K562 (cell line): ENCODE data around the gene TACC3. TPM values are rescaled to one million over a fixed set of nuclear protein-coding genes. Genes with fewer than 3 reads are reported as not detected.

Experiments used
- ATAC-seq: fragments of 200-7000 bp; cut with Tn5 transposase; 3 replicates; pipeline ENCODE4 v1.9.1; 2020; ENCODE audit warnings: moderate library complexity
- BruUV-seq: library from RNA; stranded (reverse); fragments of 400-500 nt; replicated peaks from 2 replicates; lab custom pipeline; 2021; lab: Mats Ljungman, UMichigan
- CTCF ChIA-PET: fragments of 300-600 bp; formaldehyde crosslinking; extraction: SDS; loops from one replicate; lab custom pipeline; 2021; ENCODE audit warnings: low intra/inter-chr PET ratio; lab: Yijun Ruan, JAX
- POLR2A ChIA-PET: fragments of 300-600, 350-650 bp; sonication (Branson Sonifier 250); formaldehyde crosslinking; extraction: SDS; loops from one replicate; lab custom pipeline; 2021; ENCODE audit warnings: antibody characterized with exemption, inconsistent platforms; lab: Yijun Ruan, JAX
- DNase-seq, 4 experiments: peaks; one replicate each; pipeline versions ENCODE4 v3.0.0 to v3.0.0-alpha.2; 2011 to 2018; ENCODE audit warnings: low spot score in 3 of 4, mixed read lengths in 3 of 4; ENCODE audit errors: extremely low read depth in 1 of 4
- FAIRE-seq: peaks from 2 replicates; lab custom pipeline; 2011; peaks lifted over from hg19 to GRCh38; lab: Jason Lieb, UNC
- H2AFZ ChIP-seq: 2 replicates; pipeline ENCODE4 v1.6.0; 2011; ENCODE audit warnings: low read depth, low read length, control low read depth, inconsistent platforms
- H3K27ac ChIP-seq: fragments of 200-600 bp; 3 replicates; pipeline ENCODE4 v1.8.0; 2011; ENCODE audit warnings: low read depth, mild to moderate bottlenecking, control low read depth, inconsistent platforms, low read length, moderate library complexity, mixed read lengths; ENCODE audit errors: extremely low read depth
- H3K27me3 ChIP-seq, 2 experiments: fragments of 300-600 bp in 1 of 2; 2 replicates in 1 of 2; 3 replicates in 1 of 2; pipeline versions ENCODE4 v1.6.0 to v1.8.0; 2011; ENCODE audit warnings: inconsistent platforms in 2 of 2, low read length in 2 of 2, mild to moderate bottlenecking in 1 of 2, mixed read lengths in 1 of 2, moderate library complexity in 1 of 2; ENCODE audit not compliant: control insufficient read depth in 2 of 2, insufficient read depth in 2 of 2
- H3K36me3 ChIP-seq: fragments of 300-600 bp; 3 replicates; pipeline ENCODE4 v1.8.0; 2011; ENCODE audit warnings: mild to moderate bottlenecking, low read length, inconsistent platforms; ENCODE audit not compliant: control insufficient read depth, insufficient read depth
- H3K4me1 ChIP-seq, 2 experiments: fragments of 200-600 bp in 1 of 2; replicated peaks in 1 of 2; 2 replicates in 1 of 2; 3 replicates in 1 of 2; pipeline versions ENCODE4 v1.5.1 to v1.8.0; 2011; ENCODE audit warnings: inconsistent platforms in 2 of 2, low read length in 2 of 2, mild to moderate bottlenecking in 1 of 2, mixed read lengths in 1 of 2, moderate library complexity in 1 of 2; ENCODE audit not compliant: control insufficient read depth in 2 of 2, insufficient read depth in 2 of 2
- H3K4me2 ChIP-seq: 2 replicates; pipeline ENCODE4 v1.6.1; 2011; ENCODE audit warnings: low read length, control low read depth, inconsistent platforms, mixed read lengths; ENCODE audit not compliant: insufficient read depth
- H3K4me3 ChIP-seq: fragments of 200-600 bp; sonication (generic), shearing (Covaris generic); 2 replicates; pipeline ENCODE4 v1.5.1; 2016; ENCODE audit warnings: control low read depth, inconsistent platforms
- H3K79me2 ChIP-seq: fragments of 200-600 bp; 3 replicates; pipeline ENCODE4 v1.8.0; 2011; ENCODE audit warnings: low read length, inconsistent platforms; ENCODE audit not compliant: control insufficient read depth, insufficient read depth
- H3K9ac ChIP-seq, 2 experiments: 2 replicates each; pipeline versions ENCODE4 v1.6.0 to v1.6.1; 2011; ENCODE audit warnings: low read depth in 2 of 2, low read length in 2 of 2, control low read depth in 1 of 2, inconsistent platforms in 1 of 2, mild to moderate bottlenecking in 1 of 2, mixed read lengths in 1 of 2; ENCODE audit not compliant: insufficient read depth in 1 of 2
- H3K9me1 ChIP-seq: one replicate; pipeline ENCODE4 v1.6.0; 2011; ENCODE audit warnings: inconsistent platforms, mild to moderate bottlenecking, low read length, moderate library complexity; ENCODE audit not compliant: control insufficient read depth, insufficient read depth
- H3K9me3 ChIP-seq: replicated peaks from 2 replicates; pipeline ENCODE4 v1.5.1; 2011; ENCODE audit warnings: low read depth, low read length, inconsistent platforms; ENCODE audit not compliant: control insufficient read depth, insufficient read depth
- H4K20me1 ChIP-seq: replicated peaks from 2 replicates; pipeline ENCODE4 v1.6.1; 2011; ENCODE audit warnings: low read length, inconsistent platforms, mixed read lengths; ENCODE audit not compliant: control insufficient read depth, insufficient read depth
- CCNT2 ChIP-seq: IDR thresholded peaks from 2 replicates; pipeline ENCODE4 v1.6.1; 2011; ENCODE audit warnings: borderline replicate concordance, low read depth, mild to moderate bottlenecking, moderate library complexity, mixed read lengths, low read length; ENCODE audit not compliant: insufficient read length; ENCODE audit errors: extremely low read depth
- E2F8 ChIP-seq: fragments of 450-650 bp; IDR thresholded peaks from 2 replicates; pipeline ENCODE4 v1.7.1; 2018; ENCODE audit warnings: mild to moderate bottlenecking, low read depth; ENCODE audit not compliant: partially characterized antibody
- MYC ChIP-seq, 2 experiments: fragments of 250-450 bp in 1 of 2; sonication (Bioruptor Pico) in 1 of 2; IDR thresholded peaks; 2 replicates each; pipeline versions ENCODE4 v1.5.1 to v1.6.1; 2012 to 2021; ENCODE audit warnings: low read depth in 2 of 2, borderline replicate concordance in 1 of 2, improper control_type of control experiment in 1 of 2, low read length in 1 of 2, mild to moderate bottlenecking in 1 of 2, moderate library complexity in 1 of 2
- POLR2G ChIP-seq: fragments of 200-400 bp; formaldehyde crosslinking; IDR thresholded peaks from 2 replicates; pipeline ENCODE4 v1.6.1; 2017; ENCODE audit warnings: low read depth, mild to moderate bottlenecking, antibody characterized with exemption, low read length, moderate library complexity
- VEZF1 ChIP-seq: fragments of 200-800 bp; sonication (Bioruptor generic); IDR thresholded peaks from 2 replicates; pipeline ENCODE4 v1.6.1; 2017; ENCODE audit warnings: missing genetic modification characterization, missing compliant biosample characterization
- WGBS: fragments of 100-300 bp; shearing (Covaris generic); methylation state at CpG from one replicate; pipeline ENCODE4 v1.1.6; 2016; ENCODE audit warnings: low coverage, mixed read lengths; ENCODE audit not compliant: insufficient coverage; ENCODE audit errors: missing lambda C conversion rate; 5-methylcytosine and 5-hydroxymethylcytosine counted together
- in situ Hi-C: fragments of 300-500 bp; cut with MboI; formaldehyde crosslinking; loops from 4 replicates; pipeline ENCODE4 v1.15.0; 2018; ENCODE audit warnings: inconsistent platforms, mixed read lengths
- intact Hi-C: fragments of 100-400 bp; cut with micrococcal nuclease; formaldehyde crosslinking; loops from 2 replicates; pipeline ENCODE4 v1.14.2; 2022
- polyA plus RNA-seq, 8 experiments: library from polyadenylated mRNA; depleted of rRNA in 4 of 8; stranded (reverse) in 5 of 8; unstranded in 3 of 8; fragments of >200 nt; fragmentation: Nextera tagmentation in 2 of 8; fragmentation: Illumina TruSeq in 1 of 8; extraction: Ambion mirVana in 2 of 8; extraction: Trizol in 1 of 8; gene quantifications; 2 replicates each; pipeline versions ENCODE4 v1.2.1 to v1.2.3, GENCODE V29; 2011 to 2014; ENCODE audit warnings: inconsistent platforms in 1 of 8, missing spikeins in 1 of 8
- total RNA-seq, 7 experiments: library from RNA; depleted of rRNA in 6 of 7; stranded (reverse); fragments of >200 nt in 6 of 7; fragmentation: Illumina TruSeq in 2 of 7; extraction: Trizol in 2 of 7; gene quantifications; 2 replicates each; pipeline versions ENCODE4 v1.2.1 to v1.2.3, GENCODE V29; 2011 to 2021; ENCODE audit warnings: low replicate concordance in 1 of 7
- TF ChIP-seq, protein P1 (sequence below): fragments of 450-650 bp; formaldehyde crosslinking; IDR thresholded peaks from 2 replicates; pipeline ENCODE4 v1.4.0; 2022; ENCODE audit warnings: missing genetic modification characterization
- TF ChIP-seq, protein P2 (sequence below): sonication (generic); formaldehyde crosslinking; IDR thresholded peaks from 2 replicates; pipeline ENCODE4 v1.8.0; 2022; ENCODE audit warnings: mild to moderate bottlenecking, missing genetic modification reagents

The TACC3 gene
- total and polyA plus RNA-seq, 9 of the 15 experiments (the other 6 are each of a cell fraction or from before 2014, with no cell fraction given), result 1.9 to 122 (median 55.6) TPM

- CTCF ChIA-PET, result interaction anchor here (0.6 kb wide), 1 partner anchor 45 kb away, joined by 5 read pairs; no protein-coding TSS in a partner anchor
- WGBS, result 6% methylated on average over 8 of the region's 44 CpGs
- no peaks in the 10 kb centered on the region for H3K9me3 ChIP-seq
- peak overlapping the region; percentile 78; the same call in 2 of the 3 replicates for H3K27ac ChIP-seq
- no peaks in the 10 kb centered on the region for H3K27me3 ChIP-seq
- H3K4me2 ChIP-seq, result peak overlapping the region; percentile 78; the same call in 1 of the 2 replicates
- DNase-seq (peak in 3 of 4 experiments; percentile 70 to 73 (median 71)), ATAC-seq (peak; percentile 34), FAIRE-seq (no peak)
- in situ Hi-C loops (no loop called here), intact Hi-C loops (no loop called here)
- H3K9me1 ChIP-seq, result peaks cover 7% of the 10 kb centered on the region
- peak overlapping the region; percentile 67 for H3K4me3 ChIP-seq
- peaks cover 6 to 72% of the 10 kb centered on the region in 2 experiments for H3K4me1 ChIP-seq
- POLR2A ChIA-PET, result interaction anchor here (0.6 to 3.4 kb wide), 9 partner anchors 8 to 101 kb away, joined by 3 to 17 read pairs (median 4); no protein-coding TSS in a partner anchor
- peaks cover 41% of the 10 kb centered on the region for H3K79me2 ChIP-seq
- H4K20me1 ChIP-seq, result peaks cover 20% of the 10 kb centered on the region
- no TSS peak for BruUV-seq
- peaks cover 16% of the 10 kb centered on the region; the same call in 2 of the 3 replicates for H3K36me3 ChIP-seq
- H2AFZ ChIP-seq, result no peak overlapping the region
- H3K9ac ChIP-seq, result peak overlapping the region; percentile 73 to 95; a peak in 3 of 4 replicates
- TF ChIP-seq POLR2G (peak; percentile 39), VEZF1 (CRISPR knock-in tag) (peak; percentile 68), CCNT2 (peak; percentile 35), MYC (IDR thresholded peaks at IDR 0.05; ENCODE audit: low read depth, low read length) (no peak), MYC (CRISPR knock-in tag; IDR thresholded peaks at IDR 0.05; ENCODE audit: borderline replicate concordance, low read depth) (no peak), E2F8 (no peak)
- TF ChIP-seq, protein P1, sequence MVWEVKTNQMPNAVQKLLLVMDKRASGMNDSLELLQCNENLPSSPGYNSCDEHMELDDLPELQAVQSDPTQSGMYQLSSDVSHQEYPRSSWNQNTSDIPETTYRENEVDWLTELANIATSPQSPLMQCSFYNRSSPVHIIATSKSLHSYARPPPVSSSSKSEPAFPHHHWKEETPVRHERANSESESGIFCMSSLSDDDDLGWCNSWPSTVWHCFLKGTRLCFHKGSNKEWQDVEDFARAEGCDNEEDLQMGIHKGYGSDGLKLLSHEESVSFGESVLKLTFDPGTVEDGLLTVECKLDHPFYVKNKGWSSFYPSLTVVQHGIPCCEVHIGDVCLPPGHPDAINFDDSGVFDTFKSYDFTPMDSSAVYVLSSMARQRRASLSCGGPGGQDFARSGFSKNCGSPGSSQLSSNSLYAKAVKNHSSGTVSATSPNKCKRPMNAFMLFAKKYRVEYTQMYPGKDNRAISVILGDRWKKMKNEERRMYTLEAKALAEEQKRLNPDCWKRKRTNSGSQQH (CRISPR knock-in tag), result no peak
- TF ChIP-seq, protein P2, sequence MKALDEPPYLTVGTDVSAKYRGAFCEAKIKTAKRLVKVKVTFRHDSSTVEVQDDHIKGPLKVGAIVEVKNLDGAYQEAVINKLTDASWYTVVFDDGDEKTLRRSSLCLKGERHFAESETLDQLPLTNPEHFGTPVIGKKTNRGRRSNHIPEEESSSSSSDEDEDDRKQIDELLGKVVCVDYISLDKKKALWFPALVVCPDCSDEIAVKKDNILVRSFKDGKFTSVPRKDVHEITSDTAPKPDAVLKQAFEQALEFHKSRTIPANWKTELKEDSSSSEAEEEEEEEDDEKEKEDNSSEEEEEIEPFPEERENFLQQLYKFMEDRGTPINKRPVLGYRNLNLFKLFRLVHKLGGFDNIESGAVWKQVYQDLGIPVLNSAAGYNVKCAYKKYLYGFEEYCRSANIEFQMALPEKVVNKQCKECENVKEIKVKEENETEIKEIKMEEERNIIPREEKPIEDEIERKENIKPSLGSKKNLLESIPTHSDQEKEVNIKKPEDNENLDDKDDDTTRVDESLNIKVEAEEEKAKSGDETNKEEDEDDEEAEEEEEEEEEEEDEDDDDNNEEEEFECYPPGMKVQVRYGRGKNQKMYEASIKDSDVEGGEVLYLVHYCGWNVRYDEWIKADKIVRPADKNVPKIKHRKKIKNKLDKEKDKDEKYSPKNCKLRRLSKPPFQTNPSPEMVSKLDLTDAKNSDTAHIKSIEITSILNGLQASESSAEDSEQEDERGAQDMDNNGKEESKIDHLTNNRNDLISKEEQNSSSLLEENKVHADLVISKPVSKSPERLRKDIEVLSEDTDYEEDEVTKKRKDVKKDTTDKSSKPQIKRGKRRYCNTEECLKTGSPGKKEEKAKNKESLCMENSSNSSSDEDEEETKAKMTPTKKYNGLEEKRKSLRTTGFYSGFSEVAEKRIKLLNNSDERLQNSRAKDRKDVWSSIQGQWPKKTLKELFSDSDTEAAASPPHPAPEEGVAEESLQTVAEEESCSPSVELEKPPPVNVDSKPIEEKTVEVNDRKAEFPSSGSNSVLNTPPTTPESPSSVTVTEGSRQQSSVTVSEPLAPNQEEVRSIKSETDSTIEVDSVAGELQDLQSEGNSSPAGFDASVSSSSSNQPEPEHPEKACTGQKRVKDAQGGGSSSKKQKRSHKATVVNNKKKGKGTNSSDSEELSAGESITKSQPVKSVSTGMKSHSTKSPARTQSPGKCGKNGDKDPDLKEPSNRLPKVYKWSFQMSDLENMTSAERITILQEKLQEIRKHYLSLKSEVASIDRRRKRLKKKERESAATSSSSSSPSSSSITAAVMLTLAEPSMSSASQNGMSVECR (CRISPR knock-in tag), result 0 out of 2 replicates have a peak, but pooled peaks have one; percentile 28
Observed at GRCh38 chr4:1793496-1793840, 72.1 kb downstream of the TACC3 start.
